ENCODE data around the gene DAZAP1. TPM values are rescaled to one million over a fixed set of nuclear protein-coding genes. Genes with fewer than 3 reads are reported as not detected.

DAZAP1 gene
- total RNA-seq, 1 experiment from 2014 or later, result 151 TPM

GRCh38 chr19:1452802-1453524 is 45.6 kb downstream of the DAZAP1 start:
- Mint-ChIP-seq H3K27me3 (ENCODE audit: unreplicated experiment) (peaks cover 89% of the 10 kb centered on the region), H3K4me3 (ENCODE audit: low read depth, unreplicated experiment) (no peak overlapping the region), H3K9me3 (ENCODE audit: low read depth, unreplicated experiment) (no peaks in the 10 kb centered on the region), H3K36me3 (ENCODE audit: insufficient read depth, unreplicated experiment) (peaks cover 27% of the 10 kb centered on the region), H3K27ac (ENCODE audit: unreplicated experiment) (no peak overlapping the region), H3K4me1 (ENCODE audit: low read depth, unreplicated experiment) (no peaks in the 10 kb centered on the region)
- intact Hi-C loops (cut with micrococcal nuclease; ENCODE audit: unreplicated experiment), result no loop called here
- no peak for DNase-seq
- TF ChIP-seq, protein P1, sequence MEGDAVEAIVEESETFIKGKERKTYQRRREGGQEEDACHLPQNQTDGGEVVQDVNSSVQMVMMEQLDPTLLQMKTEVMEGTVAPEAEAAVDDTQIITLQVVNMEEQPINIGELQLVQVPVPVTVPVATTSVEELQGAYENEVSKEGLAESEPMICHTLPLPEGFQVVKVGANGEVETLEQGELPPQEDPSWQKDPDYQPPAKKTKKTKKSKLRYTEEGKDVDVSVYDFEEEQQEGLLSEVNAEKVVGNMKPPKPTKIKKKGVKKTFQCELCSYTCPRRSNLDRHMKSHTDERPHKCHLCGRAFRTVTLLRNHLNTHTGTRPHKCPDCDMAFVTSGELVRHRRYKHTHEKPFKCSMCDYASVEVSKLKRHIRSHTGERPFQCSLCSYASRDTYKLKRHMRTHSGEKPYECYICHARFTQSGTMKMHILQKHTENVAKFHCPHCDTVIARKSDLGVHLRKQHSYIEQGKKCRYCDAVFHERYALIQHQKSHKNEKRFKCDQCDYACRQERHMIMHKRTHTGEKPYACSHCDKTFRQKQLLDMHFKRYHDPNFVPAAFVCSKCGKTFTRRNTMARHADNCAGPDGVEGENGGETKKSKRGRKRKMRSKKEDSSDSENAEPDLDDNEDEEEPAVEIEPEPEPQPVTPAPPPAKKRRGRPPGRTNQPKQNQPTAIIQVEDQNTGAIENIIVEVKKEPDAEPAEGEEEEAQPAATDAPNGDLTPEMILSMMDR (IDR thresholded peaks at IDR 0.05; ENCODE audit: unreplicated experiment), result no peak
- BruUV-seq (replicated peaks), result no TSS peak
- CTCF ChIA-PET, result interaction anchor here (1.2 kb wide), 1 partner anchor 14 kb away, joined by 3 read pairs; no protein-coding TSS in a partner anchor

DNA sequence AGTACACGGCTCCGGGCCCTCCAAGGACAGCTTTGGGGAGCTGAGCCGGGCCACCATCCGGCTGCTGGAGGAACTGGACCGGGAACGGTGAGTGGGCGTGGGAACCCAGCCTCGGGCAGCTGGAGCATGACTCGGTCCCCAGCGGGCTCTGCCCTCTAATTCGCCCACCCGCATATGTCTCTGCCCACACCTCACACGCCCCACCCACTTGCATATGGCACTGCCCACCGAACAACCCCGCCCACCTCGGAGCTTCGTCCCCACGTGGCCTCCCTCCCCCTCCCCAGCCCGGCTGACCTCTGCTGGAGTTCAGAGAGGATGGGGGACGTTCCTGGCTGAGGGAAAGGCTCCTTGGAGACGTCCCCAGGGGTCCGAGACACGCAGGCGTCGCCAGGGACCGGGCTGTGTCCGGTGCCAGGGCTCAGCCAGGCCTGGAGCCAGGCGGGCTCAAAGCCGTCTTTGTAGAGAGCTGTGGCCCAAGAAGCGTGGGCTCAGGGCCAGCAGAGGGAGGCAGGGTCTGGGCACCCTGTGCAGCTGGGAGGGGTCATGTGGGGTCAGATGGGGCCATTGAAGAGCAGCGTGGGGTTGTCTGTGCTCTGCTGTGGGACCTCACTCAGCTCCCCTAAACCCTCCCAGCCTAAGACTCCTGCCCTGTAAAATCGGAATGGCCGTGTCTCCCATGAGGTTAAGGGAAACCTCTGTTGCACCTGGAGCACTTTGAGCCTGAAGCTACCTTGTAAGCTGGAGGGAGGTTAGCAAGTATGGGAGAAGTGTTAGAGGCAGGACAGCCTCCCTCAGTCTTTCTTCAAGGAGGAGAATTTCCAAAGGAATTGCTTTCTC is 46.4 kb downstream of the DAZAP1 start:
- Mint-ChIP-seq H3K27ac (ENCODE audit: unreplicated experiment) (peak overlapping the region; percentile 18), H3K4me1 (ENCODE audit: low read depth, unreplicated experiment) (no peaks in the 10 kb centered on the region), H3K36me3 (ENCODE audit: insufficient read depth, unreplicated experiment) (peaks cover 24% of the 10 kb centered on the region), H3K27me3 (ENCODE audit: unreplicated experiment) (peaks cover 89% of the 10 kb centered on the region), H3K4me3 (ENCODE audit: low read depth, unreplicated experiment) (no peak overlapping the region), H3K9me3 (ENCODE audit: low read depth, unreplicated experiment) (no peaks in the 10 kb centered on the region)
- no TSS peak for BruUV-seq (replicated peaks)
- intact Hi-C loops (cut with micrococcal nuclease; ENCODE audit: unreplicated experiment), result no loop called here
- no peak for DNase-seq
- TF ChIP-seq, protein P1 (IDR thresholded peaks at IDR 0.05; ENCODE audit: unreplicated experiment), result no peak
- CTCF ChIA-PET, result interaction anchor here (0.7 to 0.9 kb wide), 2 partner anchors 9 to 17 kb away, joined by 3 read pairs; no protein-coding TSS in a partner anchor

- H3K36me3 Mint-ChIP-seq (ENCODE audit: insufficient read depth, unreplicated experiment), result peaks cover 25% of the 10 kb centered on the region
- H3K4me3 Mint-ChIP-seq (ENCODE audit: low read depth, unreplicated experiment), result no peak overlapping the region
- no peaks in the 10 kb centered on the region for H3K4me1 Mint-ChIP-seq (ENCODE audit: low read depth, unreplicated experiment)
- TF ChIP-seq, protein P1 (IDR thresholded peaks at IDR 0.05; ENCODE audit: unreplicated experiment), result no peak
- intact Hi-C loops (cut with micrococcal nuclease; ENCODE audit: unreplicated experiment), result no loop called here
- CTCF ChIA-PET, result interaction anchor here (0.7 to 0.9 kb wide), 3 partner anchors 10 to 547 kb away, joined by 3 read pairs; no protein-coding TSS in a partner anchor
- DNase-seq, result no peak
- no peak overlapping the region for H3K27ac Mint-ChIP-seq (ENCODE audit: unreplicated experiment)
- no peaks in the 10 kb centered on the region for H3K9me3 Mint-ChIP-seq (ENCODE audit: low read depth, unreplicated experiment)
- peaks cover 86% of the 10 kb centered on the region for H3K27me3 Mint-ChIP-seq (ENCODE audit: unreplicated experiment)
- BruUV-seq (replicated peaks), result no TSS peak
Measured at GRCh38 chr19:1455002-1455335, 47.6 kb downstream of the DAZAP1 start.

- intact Hi-C loops (cut with micrococcal nuclease; ENCODE audit: unreplicated experiment), result no loop called here
- no TSS peak for BruUV-seq (replicated peaks)
- Mint-ChIP-seq H3K4me1 (ENCODE audit: low read depth, unreplicated experiment) (no peaks in the 10 kb centered on the region), H3K4me3 (ENCODE audit: low read depth, unreplicated experiment) (peak overlapping the region; percentile 30), H3K36me3 (ENCODE audit: insufficient read depth, unreplicated experiment) (peaks cover 25% of the 10 kb centered on the region), H3K27ac (ENCODE audit: unreplicated experiment) (peak overlapping the region; percentile 76), H3K9me3 (ENCODE audit: low read depth, unreplicated experiment) (no peaks in the 10 kb centered on the region), H3K27me3 (ENCODE audit: unreplicated experiment) (peaks cover 82% of the 10 kb centered on the region)
- CTCF ChIA-PET, result interaction anchor here (0.7 kb wide), 1 partner anchor 547 kb away, joined by 3 read pairs; no protein-coding TSS in a partner anchor
- TF ChIP-seq, protein P1 (IDR thresholded peaks at IDR 0.05; ENCODE audit: unreplicated experiment), result no peak
- peak; percentile 66 for DNase-seq
Measured at GRCh38 chr19:1455336-1456120, 48.1 kb downstream of the DAZAP1 start.

All from Calu3 (cell line).